ENCODE measurements around the gene HK3. TPM values are rescaled to one million over a fixed set of nuclear protein-coding genes. Genes with fewer than 3 reads are reported as not detected.

Gene HK3
- total RNA-seq, 4 donors from 2014 or later: 5.2 to 38.1 (median 16.3) TPM

- TF ChIP-seq CTCF (IDR thresholded peaks at IDR 0.05; ENCODE audit: low read depth): no peak
These were observed 53.8 kb downstream of the HK3 start for GRCh38 chr5:176845392-176845713.

GRCh38 chr5:176844706-176845391, 54.3 kb downstream of the HK3 start:
- no peak for TF ChIP-seq CTCF (IDR thresholded peaks at IDR 0.05; ENCODE audit: low read depth)

- no peak for TF ChIP-seq CTCF (IDR thresholded peaks at IDR 0.05; ENCODE audit: low read depth)
These were observed 54.9 kb downstream of the HK3 start for GRCh38 chr5:176844281-176844680.

GRCh38 chr5:176843673-176844072, 55.5 kb downstream of the HK3 start:
- no peak for TF ChIP-seq CTCF (IDR thresholded peaks at IDR 0.05; ENCODE audit: low read depth)

- no peak for TF ChIP-seq CTCF (IDR thresholded peaks at IDR 0.05; ENCODE audit: low read depth)
These were observed 61.4 kb downstream of the HK3 start for GRCh38 chr5:176837707-176838115.

- TF ChIP-seq CTCF (IDR thresholded peaks at IDR 0.05; ENCODE audit: low read depth): no peak
These were observed 62.1 kb downstream of the HK3 start for GRCh38 chr5:176836811-176837706.

GRCh38 chr5:176835918-176836317, 63.2 kb downstream of the HK3 start:
- TF ChIP-seq CTCF (IDR thresholded peaks at IDR 0.05; ENCODE audit: low read depth): no peak
